HG02938 (cell line): ENCODE measurements around the gene GAS7.

Source experiments
- ATAC-seq: cut with Tn5 transposase; IDR thresholded peaks from one replicate; pipeline ENCODE4 v1.9.1; 2021; ENCODE audit warnings: mild to moderate bottlenecking, moderate library complexity; ENCODE audit not compliant: unreplicated experiment

Gene GAS7

DNA sequence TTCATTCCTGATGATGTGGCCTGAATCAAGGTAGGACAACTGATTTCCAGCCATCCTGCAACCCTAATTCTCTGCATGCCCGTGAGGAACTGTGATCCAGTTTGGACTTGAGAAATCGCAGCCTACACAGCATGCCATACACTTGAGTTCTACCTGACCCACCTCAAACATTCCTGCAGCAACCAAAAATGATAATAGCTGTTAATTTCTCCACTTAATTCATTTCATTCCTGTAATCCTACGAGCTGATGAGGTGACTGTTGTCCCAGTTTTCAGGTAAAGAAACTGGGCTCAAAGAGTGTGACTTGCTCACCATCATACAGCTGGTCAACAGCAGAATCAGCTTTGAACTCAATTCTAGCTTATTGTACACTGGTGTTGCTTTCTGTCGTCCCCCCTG lies 2.2 kb upstream of the GAS7 start:
- ATAC-seq: no peak

GRCh38 chr17:10200016-10200415 lies 1.6 kb upstream of the GAS7 start:
- ATAC-seq: no peak

DNA sequence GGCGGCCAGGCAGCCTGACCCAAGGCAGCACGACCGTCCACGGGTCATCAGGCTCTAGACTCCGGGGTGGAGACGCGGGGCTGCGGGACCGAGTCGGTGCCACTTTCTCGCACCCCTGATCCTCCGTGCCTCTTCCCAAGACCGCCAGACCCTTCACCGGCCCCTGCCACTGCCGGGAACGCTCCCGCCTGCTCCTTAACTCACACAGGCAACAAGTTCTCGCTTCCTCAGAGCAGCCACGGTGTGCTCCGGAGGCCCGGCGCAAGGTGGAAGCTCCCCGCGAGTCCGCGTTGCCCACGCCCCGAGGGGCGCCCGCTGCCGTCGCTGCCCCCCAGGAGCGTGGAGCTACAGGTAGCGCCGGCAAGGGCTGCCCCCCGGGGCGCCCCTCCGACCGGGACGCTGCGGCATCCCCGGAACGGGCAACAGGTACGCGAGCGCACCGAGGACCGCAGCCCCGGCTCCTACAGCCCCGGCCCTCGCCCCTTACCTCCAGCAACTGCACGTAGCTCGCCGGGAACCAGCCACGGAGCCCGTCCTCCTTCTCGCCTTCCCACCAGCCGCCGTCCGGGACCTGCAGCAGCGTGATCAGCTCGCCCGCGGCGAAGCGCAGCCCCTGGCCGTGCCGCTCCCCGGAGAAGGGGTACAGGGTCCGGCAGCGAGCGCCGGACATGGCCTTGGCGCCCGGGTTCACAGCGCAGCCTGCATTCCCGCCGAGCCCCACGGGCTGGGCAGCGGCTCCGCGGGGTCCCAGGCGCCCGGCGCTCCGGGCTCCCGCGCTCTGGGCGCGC lies 491 bp downstream of the GAS7 start:
- ATAC-seq: no peak

DNA sequence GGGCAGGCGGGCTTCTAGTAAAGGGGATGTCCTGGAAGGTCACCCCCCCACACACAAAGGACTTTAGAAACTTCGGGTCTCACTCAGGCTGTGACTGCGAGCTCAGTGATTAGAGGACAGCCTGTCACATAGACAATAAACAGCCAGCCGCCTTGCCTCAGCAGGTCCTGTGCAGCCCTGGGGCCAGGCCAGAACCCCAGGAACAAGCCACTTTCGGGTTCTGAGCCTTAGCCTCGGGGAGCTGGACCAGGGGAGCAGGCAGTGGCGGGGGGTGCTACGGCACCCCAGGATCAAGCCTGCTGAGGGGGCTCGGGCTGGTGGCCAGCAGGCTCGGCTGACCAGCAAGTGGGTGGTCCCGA lies 1.1 kb downstream of the GAS7 start:
- ATAC-seq: no peak

- ATAC-seq: no peak
Measured at GRCh38 chr17:10196941-10197340, 1.5 kb downstream of the GAS7 start.

- no peak for ATAC-seq
Measured at GRCh38 chr17:10196384-10196895, 2.0 kb downstream of the GAS7 start.

- no peak for ATAC-seq
Measured at GRCh38 chr17:10195090-10195805, 3.2 kb downstream of the GAS7 start.

GRCh38 chr17:10193632-10194031 lies 4.8 kb downstream of the GAS7 start:
- ATAC-seq: no peak

GRCh38 chr17:10192972-10193371 lies 5.4 kb downstream of the GAS7 start:
- no peak for ATAC-seq

- no peak for ATAC-seq
Measured at GRCh38 chr17:10192461-10192860, 5.9 kb downstream of the GAS7 start.

GRCh38 chr17:10187456-10187855 lies 10.9 kb downstream of the GAS7 start:
- no peak for ATAC-seq

DNA sequence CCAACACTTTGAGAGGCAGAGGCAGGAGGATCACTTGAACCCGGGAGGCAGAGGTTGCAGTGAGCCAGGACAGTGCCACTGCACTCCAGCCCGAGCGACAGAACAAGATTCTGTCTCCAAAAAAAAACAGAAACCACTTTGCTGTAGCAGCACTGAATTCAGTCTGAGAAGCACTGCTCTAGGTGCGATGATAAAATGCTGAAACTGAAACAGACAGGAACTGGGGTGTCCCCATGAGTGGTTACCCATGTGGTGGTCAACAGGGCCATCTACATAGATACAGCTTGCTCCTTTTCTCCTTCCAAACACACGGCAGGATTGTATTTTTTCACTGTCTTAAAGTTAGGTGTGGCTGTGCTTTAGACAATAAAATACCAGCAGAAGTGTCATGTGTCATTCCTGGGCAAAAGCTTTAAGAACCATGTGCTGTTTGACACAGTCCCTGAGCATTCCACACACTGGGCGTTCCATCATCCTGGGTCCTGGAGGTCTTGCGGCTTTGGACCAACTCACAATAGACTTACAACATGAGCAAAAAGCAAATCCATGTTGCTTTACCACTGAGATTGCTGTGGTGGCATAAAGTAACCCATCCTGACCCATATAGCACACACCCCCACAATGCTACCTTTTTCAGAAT lies 11.5 kb downstream of the GAS7 start:
- ATAC-seq: no peak

DNA sequence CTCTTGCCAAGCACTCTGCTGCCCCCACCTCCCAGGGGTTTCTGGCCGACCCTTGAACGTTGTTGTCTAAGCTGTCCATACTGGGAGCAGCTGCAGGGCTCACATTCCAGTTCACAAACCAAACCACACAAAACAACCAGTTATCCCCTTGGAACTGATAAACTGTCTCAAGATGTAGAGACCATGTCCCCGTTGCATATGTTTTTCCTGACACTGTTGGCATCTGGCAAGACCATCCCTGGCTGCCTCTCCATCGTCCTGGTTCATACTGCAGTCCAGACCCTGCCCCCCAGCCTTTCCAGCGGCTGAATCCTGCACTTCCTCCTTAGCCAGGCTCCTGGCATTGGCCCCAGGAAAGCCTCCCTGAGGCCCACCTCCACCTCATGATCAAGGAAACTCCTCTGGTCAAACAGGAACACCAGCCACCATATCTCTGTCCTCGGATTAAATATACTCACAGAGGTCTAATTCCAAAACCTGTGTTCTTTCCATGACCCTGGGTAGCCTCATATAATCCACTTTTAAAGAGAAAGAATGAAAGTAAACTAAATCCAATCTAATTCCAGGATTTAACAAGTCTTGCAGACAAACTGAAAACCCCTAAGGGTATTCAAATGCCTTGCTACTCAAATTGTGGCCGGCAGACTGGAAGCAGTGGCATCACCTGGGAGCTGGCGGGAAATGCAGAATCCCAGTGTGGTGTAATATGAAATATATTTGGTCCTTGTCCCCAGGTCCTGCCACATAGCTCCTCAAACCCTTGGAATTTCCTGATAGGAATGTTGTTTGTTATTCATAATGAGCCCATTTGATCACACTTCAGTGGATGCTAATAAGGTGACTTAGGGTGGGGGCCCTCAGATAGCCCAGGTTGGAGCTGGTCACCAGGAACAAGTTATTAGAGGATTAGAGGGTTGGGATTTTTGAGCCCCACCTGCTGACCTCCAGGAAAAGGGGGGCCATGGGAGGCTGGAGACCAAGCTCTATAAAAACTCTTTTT lies 14.2 kb downstream of the GAS7 start:
- no peak for ATAC-seq

- ATAC-seq: no peak
Measured at GRCh38 chr17:10182785-10183184, 15.6 kb downstream of the GAS7 start.

- ATAC-seq: no peak
Measured at GRCh38 chr17:10178506-10178991, 19.9 kb downstream of the GAS7 start.

- ATAC-seq: no peak
Measured at GRCh38 chr17:10177913-10178505, 20.4 kb downstream of the GAS7 start.

- ATAC-seq: no peak
Measured at GRCh38 chr17:10177131-10177912, 21.1 kb downstream of the GAS7 start.

DNA sequence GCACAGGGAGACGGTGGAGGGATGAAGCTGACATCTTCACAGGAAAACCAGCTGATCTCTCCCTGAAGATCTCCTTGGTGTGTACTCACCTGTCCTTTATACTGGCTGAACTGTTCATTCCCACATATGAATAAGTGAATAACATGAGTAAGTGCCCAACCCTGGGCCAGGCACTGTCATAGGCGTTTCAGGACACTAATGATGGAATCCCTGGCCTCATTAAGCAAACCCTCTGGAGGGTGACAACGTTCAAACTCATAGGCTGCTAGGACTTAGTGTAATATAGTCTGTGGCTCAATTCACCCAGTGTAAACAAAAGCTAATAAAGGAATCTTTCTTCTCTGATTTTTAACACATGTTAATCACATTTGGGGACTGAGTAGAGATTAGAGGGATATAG lies 24.5 kb downstream of the GAS7 start:
- ATAC-seq: no peak

DNA sequence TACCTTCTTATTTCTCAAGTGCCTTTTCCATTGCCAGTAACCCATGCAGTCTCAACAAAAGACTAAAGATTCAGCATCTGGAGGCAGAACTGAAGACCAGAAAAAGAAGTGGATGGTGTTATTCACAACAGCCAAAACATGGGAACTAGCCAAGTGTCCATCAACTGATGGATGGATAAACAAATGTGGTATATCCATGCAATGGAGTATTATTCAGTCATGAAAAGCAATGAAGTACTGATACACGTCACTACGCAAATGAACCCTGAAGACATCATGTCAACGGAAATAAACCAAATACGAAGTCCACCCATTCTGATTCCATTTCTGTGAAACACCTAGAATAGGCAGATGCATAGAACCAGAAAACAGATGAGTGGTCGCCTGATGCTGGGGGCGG lies 25.6 kb downstream of the GAS7 start:
- no peak for ATAC-seq
